GM23338 (cell line): ENCODE results near the gene CRYBG3. TPM values are rescaled to one million over a fixed set of nuclear protein-coding genes. Genes with fewer than 3 reads are reported as not detected.

Experiments
- ATAC-seq: fragments of 200-7000 bp; cut with Tn5 transposase; 3 replicates; pipeline ENCODE4 v1.9.1; 2020
- DNase-seq: peaks from one replicate; pipeline ENCODE4 v3.0.0-alpha.2; 2015; ENCODE audit warnings: low spot score
- H2AFZ ChIP-seq: fragments of 200-600 bp; sonication (generic); 2 replicates; pipeline ENCODE4 v1.8.0; 2016; ENCODE audit warnings: antibody characterized with exemption, mild to moderate bottlenecking, moderate library complexity
- H3F3A ChIP-seq: fragments of 200-600 bp; sonication (generic); replicated peaks from 2 replicates; pipeline ENCODE4 v1.8.0; 2017; ENCODE audit warnings: antibody characterized with exemption, mixed run types, low read depth
- H3K27ac ChIP-seq: fragments of 200-600 bp; sonication (generic); 2 replicates; pipeline ENCODE4 v1.6.1; 2016; ENCODE audit warnings: low read depth
- H3K27me3 ChIP-seq: fragments of 200-600 bp; sonication (generic); 2 replicates; pipeline ENCODE4 v1.8.0; 2016; ENCODE audit warnings: mild to moderate bottlenecking, mixed run types, moderate library complexity; ENCODE audit not compliant: insufficient read depth
- H3K36me3 ChIP-seq: fragments of 200-600 bp; sonication (generic); 2 replicates; pipeline ENCODE4 v1.8.0; 2016; ENCODE audit warnings: mild to moderate bottlenecking; ENCODE audit not compliant: insufficient read depth
- H3K4me1 ChIP-seq: fragments of 200-600 bp; sonication (generic); 2 replicates; pipeline ENCODE4 v1.8.0; 2016; ENCODE audit warnings: mild to moderate bottlenecking, moderate library complexity; ENCODE audit not compliant: insufficient read depth
- H3K4me2 ChIP-seq: fragments of 200-600 bp; sonication (generic); 2 replicates; pipeline ENCODE4 v1.7.1; 2017; ENCODE audit warnings: mixed run types
- H3K4me3 ChIP-seq: fragments of 200-600 bp; sonication (generic); 2 replicates; pipeline ENCODE4 v1.6.1; 2016; ENCODE audit warnings: mixed run types
- H3K79me2 ChIP-seq: fragments of 200-600 bp; sonication (generic); replicated peaks from 2 replicates; pipeline ENCODE4 v1.8.0; 2017; ENCODE audit warnings: mild to moderate bottlenecking; ENCODE audit not compliant: insufficient read depth
- H3K9me2 ChIP-seq: fragments of 200-600 bp; sonication (generic); 2 replicates; pipeline ENCODE4 v1.8.0; 2017; ENCODE audit not compliant: insufficient read depth
- H4K20me1 ChIP-seq: fragments of 200-600 bp; sonication (generic); replicated peaks from 2 replicates; pipeline ENCODE4 v1.8.0; 2017; ENCODE audit warnings: mild to moderate bottlenecking; ENCODE audit not compliant: insufficient read depth
- H3K27ac Mint-ChIP-seq: 2 replicates; pipeline ENCODE4 v1.8.0; 2020; ENCODE audit warnings: inconsistent platforms, mild to moderate bottlenecking, moderate library complexity, mixed read lengths
- H3K27me3 Mint-ChIP-seq: 3 replicates; pipeline ENCODE4 v1.8.0; 2022; ENCODE audit warnings: low read depth, mild to moderate bottlenecking, moderate library complexity, mixed read lengths, inconsistent platforms; ENCODE audit not compliant: insufficient read depth, poor library complexity
- H3K36me3 Mint-ChIP-seq: 3 replicates; pipeline ENCODE4 v1.8.0; 2021; ENCODE audit warnings: low read depth, mild to moderate bottlenecking, inconsistent platforms, moderate library complexity, mixed read lengths
- H3K4me1 Mint-ChIP-seq: 3 replicates; pipeline ENCODE4 v1.8.0; 2020; ENCODE audit warnings: mild to moderate bottlenecking, inconsistent platforms, mixed read lengths
- H3K4me3 Mint-ChIP-seq: 3 replicates; pipeline ENCODE4 v1.8.0; 2021; ENCODE audit warnings: moderate library complexity, mild to moderate bottlenecking, inconsistent platforms, mixed read lengths
- H3K9me3 Mint-ChIP-seq: 3 replicates; pipeline ENCODE4 v1.8.0; 2020; ENCODE audit warnings: moderate library complexity, mild to moderate bottlenecking, inconsistent platforms, mixed read lengths
- CREB1 ChIP-seq: fragments of 250-450 bp; sonication (Bioruptor Pico); IDR thresholded peaks from 2 replicates; pipeline ENCODE4 v1.5.0; 2020; ENCODE audit warnings: low read depth, mild to moderate bottlenecking, moderate library complexity
- ETS1 ChIP-seq: IDR thresholded peaks from 2 replicates; pipeline ENCODE4 v1.6.1; 2016; ENCODE audit warnings: antibody characterized with exemption
- EZH2 ChIP-seq: fragments of 200-600 bp; sonication (generic); IDR thresholded peaks from one replicate; pipeline ENCODE4 v1.8.0; 2017; ENCODE audit warnings: antibody characterized with exemption, mild to moderate bottlenecking, low read depth; ENCODE audit not compliant: unreplicated experiment
- JUNB ChIP-seq: IDR thresholded peaks from one replicate; pipeline ENCODE4 v1.6.1; 2016; ENCODE audit warnings: antibody characterized with exemption; ENCODE audit not compliant: unreplicated experiment
- ZNF331 ChIP-seq: fragments of 250-450 bp; sonication (Bioruptor Pico); IDR thresholded peaks from 2 replicates; pipeline ENCODE4 v1.5.0; 2020; ENCODE audit warnings: low read depth, mild to moderate bottlenecking, moderate library complexity
- polyA plus RNA-seq: library from polyadenylated mRNA; unstranded; fragments of >200 nt; fragmentation: Nextera tagmentation; extraction: Ambion mirVana; gene quantifications from 2 replicates; pipeline ENCODE4 v1.2.1, GENCODE V29; 2016
- total RNA-seq: library from RNA; depleted of rRNA; stranded (reverse); fragments of >200 nt; shearing (Covaris generic); gene quantifications from 2 replicates; pipeline ENCODE4 v1.2.3, GENCODE V29; 2014
- TF ChIP-seq, protein P1 (sequence below), 2 experiments: fragments of 200-600 bp in 1 of 2; sonication (generic) in 1 of 2; conservative IDR thresholded peaks; 2 replicates each; pipeline versions ENCODE4 v1.5.1 to v1.6.1; 2016 to 2017; ENCODE audit warnings: antibody characterized with exemption in 2 of 2, low read depth in 2 of 2, mild to moderate bottlenecking in 2 of 2, moderate library complexity in 1 of 2

Gene CRYBG3
- total and polyA plus RNA-seq, 2 experiments from 2014 or later: 2.3 to 8.9 TPM

GRCh38 chr3:97974996-97975395 is 153.2 kb downstream of the CRYBG3 start:
- no peaks in the 10 kb centered on the region for H3K36me3 ChIP-seq
- no peaks in the 10 kb centered on the region for H3F3A ChIP-seq
- H3K9me2 ChIP-seq: 0 out of 2 replicates have a peak, but pooled peaks cover 3% of the 10 kb centered on the region
- Mint-ChIP-seq H3K4me1 (peaks cover 20% of the 10 kb centered on the region), H3K27me3 (peaks cover 18% of the 10 kb centered on the region), H3K9me3 (no peaks in the 10 kb centered on the region), H3K27ac (no peak overlapping the region), H3K4me3 (no peak overlapping the region), H3K36me3 (no peaks in the 10 kb centered on the region)
- H3K27me3 ChIP-seq: peaks cover 14% of the 10 kb centered on the region
- H3K79me2 ChIP-seq: no peaks in the 10 kb centered on the region; the same call in 1 of the 2 replicates
- H3K27ac ChIP-seq: no peak overlapping the region
- peaks cover 6% of the 10 kb centered on the region for H3K4me1 ChIP-seq
- no peak overlapping the region for H2AFZ ChIP-seq
- H3K4me2 ChIP-seq: no peak overlapping the region
- DNase-seq: no peak
- no peaks in the 10 kb centered on the region; the same call in 1 of the 2 replicates for H4K20me1 ChIP-seq
- no peak overlapping the region for H3K4me3 ChIP-seq
- TF ChIP-seq ZNF331: no peak
- no peak for TF ChIP-seq EZH2
- TF ChIP-seq ETS1: no peak
- TF ChIP-seq, protein P1, sequence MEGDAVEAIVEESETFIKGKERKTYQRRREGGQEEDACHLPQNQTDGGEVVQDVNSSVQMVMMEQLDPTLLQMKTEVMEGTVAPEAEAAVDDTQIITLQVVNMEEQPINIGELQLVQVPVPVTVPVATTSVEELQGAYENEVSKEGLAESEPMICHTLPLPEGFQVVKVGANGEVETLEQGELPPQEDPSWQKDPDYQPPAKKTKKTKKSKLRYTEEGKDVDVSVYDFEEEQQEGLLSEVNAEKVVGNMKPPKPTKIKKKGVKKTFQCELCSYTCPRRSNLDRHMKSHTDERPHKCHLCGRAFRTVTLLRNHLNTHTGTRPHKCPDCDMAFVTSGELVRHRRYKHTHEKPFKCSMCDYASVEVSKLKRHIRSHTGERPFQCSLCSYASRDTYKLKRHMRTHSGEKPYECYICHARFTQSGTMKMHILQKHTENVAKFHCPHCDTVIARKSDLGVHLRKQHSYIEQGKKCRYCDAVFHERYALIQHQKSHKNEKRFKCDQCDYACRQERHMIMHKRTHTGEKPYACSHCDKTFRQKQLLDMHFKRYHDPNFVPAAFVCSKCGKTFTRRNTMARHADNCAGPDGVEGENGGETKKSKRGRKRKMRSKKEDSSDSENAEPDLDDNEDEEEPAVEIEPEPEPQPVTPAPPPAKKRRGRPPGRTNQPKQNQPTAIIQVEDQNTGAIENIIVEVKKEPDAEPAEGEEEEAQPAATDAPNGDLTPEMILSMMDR (conservative IDR thresholded peaks at IDR 0.05; ENCODE audit: low read depth in 2 of 2): no peak
- no peak for TF ChIP-seq CREB1 (CRISPR knock-in tag)
- no peak for ATAC-seq

GRCh38 chr3:97975466-97975865 is 153.7 kb downstream of the CRYBG3 start:
- H3K36me3 ChIP-seq: no peaks in the 10 kb centered on the region
- no peak for ATAC-seq

More at GRCh38 chr3:97975466-97975865, 153.7 kb downstream of the CRYBG3 start:
- H3K27ac ChIP-seq: no peak overlapping the region
- H2AFZ ChIP-seq: no peak overlapping the region
- H3K27me3 Mint-ChIP-seq: peaks cover 18% of the 10 kb centered on the region
- no peak for DNase-seq
- TF ChIP-seq, protein P1 (conservative IDR thresholded peaks at IDR 0.05; ENCODE audit: low read depth in 2 of 2): peak in 1 of 2 experiments; percentile 13; a peak in 2 of 4 replicates
- no peak for TF ChIP-seq JUNB
- no peak overlapping the region for H3K27ac Mint-ChIP-seq
- no peaks in the 10 kb centered on the region for H3K9me3 Mint-ChIP-seq
- peaks cover 14% of the 10 kb centered on the region for H3K27me3 ChIP-seq
- H4K20me1 ChIP-seq: no peaks in the 10 kb centered on the region; the same call in 1 of the 2 replicates
- no peaks in the 10 kb centered on the region for H3K79me2 ChIP-seq
- H3K4me3 ChIP-seq: no peak overlapping the region
- peaks cover 6% of the 10 kb centered on the region for H3K4me1 ChIP-seq
- peaks cover 15% of the 10 kb centered on the region for H3K4me1 Mint-ChIP-seq
- no peaks in the 10 kb centered on the region for H3K36me3 Mint-ChIP-seq
- 0 out of 2 replicates have a peak, but pooled peaks cover 3% of the 10 kb centered on the region for H3K9me2 ChIP-seq
- no peaks in the 10 kb centered on the region for H3F3A ChIP-seq
- no peak overlapping the region for H3K4me2 ChIP-seq
- no peak overlapping the region for H3K4me3 Mint-ChIP-seq
